RWPE1 (cell line): ENCODE measurements around the gene PGK1.
"Not testable (repeated sequence)": the region's sequence is repeated elsewhere in the genome, so short reads cannot be mapped to it uniquely, and the experiment has no call there.

Experiments
- CTCF ChIA-PET: fragments of 350-600 bp; sonication (Branson Sonifier 250); formaldehyde crosslinking; extraction: SDS; loops from one replicate; lab custom pipeline; 2021; lab: Yijun Ruan, JAX
- POLR2A ChIA-PET: fragments of 400-600 bp; formaldehyde crosslinking; extraction: SDS; loops from one replicate; lab custom pipeline; 2020; ENCODE audit warnings: antibody characterized with exemption; ENCODE audit not compliant: low non-redundant PET; lab: Yijun Ruan, JAX
- DNase-seq: peaks from one replicate; pipeline ENCODE4 v3.0.0; 2012; ENCODE audit warnings: low spot score
- H3K27ac ChIP-seq: fragments of 450-650 bp; 2 replicates; pipeline ENCODE4 v1.5.1; 2017
- TF ChIP-seq, protein P1 (sequence below): fragments of 450-650 bp; conservative IDR thresholded peaks from 2 replicates; pipeline ENCODE4 v1.5.1; 2017; ENCODE audit warnings: low read depth, mild to moderate bottlenecking

PGK1 gene

DNA sequence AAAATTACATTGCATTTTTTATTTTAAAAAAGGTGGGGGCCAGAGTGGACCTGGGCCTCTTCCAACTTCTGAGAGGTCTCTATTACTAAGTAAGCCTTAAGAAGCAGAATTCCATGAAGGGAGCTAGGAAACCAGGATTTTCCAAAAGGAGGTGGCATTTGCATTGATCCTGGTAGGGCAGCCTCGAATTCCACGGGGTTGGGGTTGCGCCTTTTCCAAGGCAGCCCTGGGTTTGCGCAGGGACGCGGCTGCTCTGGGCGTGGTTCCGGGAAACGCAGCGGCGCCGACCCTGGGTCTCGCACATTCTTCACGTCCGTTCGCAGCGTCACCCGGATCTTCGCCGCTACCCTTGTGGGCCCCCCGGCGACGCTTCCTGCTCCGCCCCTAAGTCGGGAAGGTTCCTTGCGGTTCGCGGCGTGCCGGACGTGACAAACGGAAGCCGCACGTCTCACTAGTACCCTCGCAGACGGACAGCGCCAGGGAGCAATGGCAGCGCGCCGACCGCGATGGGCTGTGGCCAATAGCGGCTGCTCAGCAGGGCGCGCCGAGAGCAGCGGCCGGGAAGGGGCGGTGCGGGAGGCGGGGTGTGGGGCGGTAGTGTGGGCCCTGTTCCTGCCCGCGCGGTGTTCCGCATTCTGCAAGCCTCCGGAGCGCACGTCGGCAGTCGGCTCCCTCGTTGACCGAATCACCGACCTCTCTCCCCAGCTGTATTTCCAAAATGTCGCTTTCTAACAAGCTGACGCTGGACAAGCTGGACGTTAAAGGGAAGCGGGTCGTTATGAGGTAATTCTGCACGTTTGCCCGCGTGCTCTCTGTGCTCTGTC is at the start of gene PGK1:
Gene PGK1 (plus strand): TSS at position 626 of the 824 bp plus-strand sequence. CDS start 93 bp downstream, at position 719.
- POLR2A ChIA-PET: no interaction called here
- CTCF ChIA-PET: no interaction called here

DNA sequence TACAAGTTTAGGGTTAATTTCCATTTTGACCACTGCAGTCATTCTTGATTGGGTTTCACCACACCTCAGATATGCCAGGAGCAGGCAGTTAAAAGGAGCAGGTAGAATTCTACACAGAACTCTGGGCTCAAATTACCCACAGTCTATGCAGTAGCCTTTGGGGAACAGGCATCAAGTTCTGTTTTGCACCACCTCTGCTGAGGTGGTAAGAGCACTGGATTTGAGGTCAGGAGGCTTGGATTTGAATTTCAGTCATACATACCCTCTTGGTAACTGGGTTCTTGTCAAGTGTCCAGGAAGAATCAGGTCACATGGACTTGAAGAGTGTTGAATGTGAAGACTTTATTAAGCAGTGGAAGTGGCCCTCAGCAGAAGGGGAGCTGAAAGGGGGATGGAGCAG is 40.4 kb upstream of the PGK1 start:
- CTCF ChIA-PET: no interaction called here
- TF ChIP-seq, protein P1, sequence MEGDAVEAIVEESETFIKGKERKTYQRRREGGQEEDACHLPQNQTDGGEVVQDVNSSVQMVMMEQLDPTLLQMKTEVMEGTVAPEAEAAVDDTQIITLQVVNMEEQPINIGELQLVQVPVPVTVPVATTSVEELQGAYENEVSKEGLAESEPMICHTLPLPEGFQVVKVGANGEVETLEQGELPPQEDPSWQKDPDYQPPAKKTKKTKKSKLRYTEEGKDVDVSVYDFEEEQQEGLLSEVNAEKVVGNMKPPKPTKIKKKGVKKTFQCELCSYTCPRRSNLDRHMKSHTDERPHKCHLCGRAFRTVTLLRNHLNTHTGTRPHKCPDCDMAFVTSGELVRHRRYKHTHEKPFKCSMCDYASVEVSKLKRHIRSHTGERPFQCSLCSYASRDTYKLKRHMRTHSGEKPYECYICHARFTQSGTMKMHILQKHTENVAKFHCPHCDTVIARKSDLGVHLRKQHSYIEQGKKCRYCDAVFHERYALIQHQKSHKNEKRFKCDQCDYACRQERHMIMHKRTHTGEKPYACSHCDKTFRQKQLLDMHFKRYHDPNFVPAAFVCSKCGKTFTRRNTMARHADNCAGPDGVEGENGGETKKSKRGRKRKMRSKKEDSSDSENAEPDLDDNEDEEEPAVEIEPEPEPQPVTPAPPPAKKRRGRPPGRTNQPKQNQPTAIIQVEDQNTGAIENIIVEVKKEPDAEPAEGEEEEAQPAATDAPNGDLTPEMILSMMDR: no peak
- POLR2A ChIA-PET: no interaction called here
- no peak overlapping the region for H3K27ac ChIP-seq
- DNase-seq: no peak

More for the DNA sequence above, at the start of gene PGK1:
- peak within 1 kb of the TSS; percentile 92 for H3K27ac ChIP-seq
- TF ChIP-seq, protein P1: no peak
- DNase-seq: peak; percentile 88

DNA sequence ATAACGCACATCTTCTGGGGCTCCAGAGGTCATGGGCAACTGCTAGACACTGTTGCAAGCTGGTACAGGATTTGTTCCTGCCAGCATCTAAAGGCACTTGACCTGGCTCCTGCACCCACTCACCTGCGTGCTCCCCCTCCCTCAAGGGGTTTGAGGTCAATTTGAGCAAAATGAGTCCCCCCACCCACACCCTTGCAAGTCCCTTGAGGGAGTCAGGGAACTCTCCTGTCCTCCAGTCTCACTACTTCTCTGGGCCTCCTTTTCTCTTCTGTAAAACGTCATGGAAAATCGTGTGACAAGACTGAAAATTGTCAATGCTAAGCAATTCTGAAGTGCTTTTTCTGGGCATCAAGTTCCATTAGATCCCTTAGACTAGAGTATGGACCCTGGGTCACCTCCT is 39.9 kb upstream of the PGK1 start:
- ChIA-PET CTCF (no interaction called here), POLR2A (no interaction called here)
- TF ChIP-seq, protein P1: no peak
- DNase-seq: no peak
- H3K27ac ChIP-seq: no peak overlapping the region

DNA sequence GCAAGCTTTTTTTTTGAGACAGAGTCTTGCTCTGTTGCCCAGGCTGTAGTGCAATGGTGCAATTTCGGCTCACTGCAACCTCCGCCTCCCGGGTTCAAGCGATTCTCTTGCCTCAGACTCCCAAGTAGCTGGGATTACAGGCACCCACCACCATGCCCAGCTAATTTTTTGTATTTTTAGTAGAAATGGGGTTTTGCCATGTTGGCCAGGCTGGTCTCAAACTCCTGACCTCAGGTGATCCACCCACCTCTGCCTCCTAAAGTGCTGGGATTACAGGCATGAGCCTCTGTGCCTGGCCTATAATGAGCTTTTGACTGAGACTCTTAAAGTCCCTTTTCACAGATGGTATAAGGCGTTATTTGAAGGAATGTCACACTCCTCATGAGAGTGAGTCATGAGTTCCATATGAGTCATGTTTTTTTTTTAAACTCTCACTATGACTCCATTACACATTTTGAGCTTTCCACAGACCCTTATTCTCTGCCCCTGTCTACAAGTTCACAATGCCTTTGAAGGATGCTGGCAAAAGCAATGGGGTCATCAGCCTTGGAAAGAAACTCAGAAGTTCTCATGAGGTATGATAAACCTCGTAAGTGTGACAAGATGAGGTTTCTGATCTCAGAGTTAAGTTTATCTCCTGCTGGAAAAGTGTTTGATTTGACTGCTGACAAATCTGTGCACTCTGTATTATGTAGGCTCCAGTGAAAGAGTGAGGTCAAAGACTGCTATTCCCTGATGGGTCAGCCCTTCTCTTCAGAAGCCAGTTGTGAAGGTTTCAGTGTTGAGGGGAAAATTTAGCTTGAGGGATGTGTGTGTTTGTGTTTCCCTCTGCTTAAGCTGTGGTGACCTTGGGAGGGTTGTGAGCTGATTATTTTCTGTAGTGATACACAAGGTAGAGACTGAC is 39.1 kb upstream of the PGK1 start:
- peak; percentile 42 for DNase-seq
- H3K27ac ChIP-seq, CTCF ChIA-PET, POLR2A ChIA-PET: not testable (repeated sequence)

DNA sequence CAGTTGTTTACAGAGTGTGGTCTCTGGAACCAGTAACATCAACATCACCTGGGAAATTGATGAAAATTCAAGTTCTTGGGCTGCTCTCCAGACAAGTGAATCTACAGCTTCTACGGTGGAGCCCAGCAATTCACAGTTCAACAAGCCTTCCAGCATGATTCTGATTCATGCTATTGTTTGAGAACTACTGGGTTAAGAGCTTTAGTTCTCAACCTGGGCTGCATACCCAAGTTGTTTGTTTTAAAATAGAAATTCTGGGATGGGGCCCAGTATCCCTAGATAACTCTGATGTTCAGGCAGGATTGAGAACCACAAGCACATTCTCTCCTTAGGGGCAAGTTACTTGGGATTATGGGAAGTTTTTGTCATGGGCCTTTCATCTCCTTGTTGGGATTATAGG is 37.9 kb upstream of the PGK1 start:
- no peak overlapping the region for H3K27ac ChIP-seq
- no peak for DNase-seq
- ChIA-PET CTCF (no interaction called here), POLR2A (no interaction called here)
- TF ChIP-seq, protein P1: no peak

DNA sequence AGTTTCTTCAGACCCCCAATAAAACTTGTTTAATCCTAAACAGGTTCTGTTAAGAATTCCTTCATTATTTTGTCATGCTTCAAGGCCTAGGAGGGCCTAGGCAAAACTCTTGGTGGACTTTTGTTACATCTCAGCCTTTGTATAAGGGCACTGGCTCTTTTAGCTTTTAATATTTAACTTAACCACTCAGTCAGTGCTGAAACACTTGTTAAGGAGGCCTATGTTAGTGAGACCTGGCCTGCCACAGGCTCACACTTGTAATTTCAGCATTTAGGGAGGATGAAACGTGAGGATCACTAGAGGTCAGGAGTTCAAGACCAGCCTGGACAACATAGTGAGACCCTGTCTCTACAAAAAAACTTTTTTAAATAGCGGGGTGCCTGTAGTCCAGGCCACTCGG is 32.7 kb upstream of the PGK1 start:
- POLR2A ChIA-PET: no interaction called here

DNA sequence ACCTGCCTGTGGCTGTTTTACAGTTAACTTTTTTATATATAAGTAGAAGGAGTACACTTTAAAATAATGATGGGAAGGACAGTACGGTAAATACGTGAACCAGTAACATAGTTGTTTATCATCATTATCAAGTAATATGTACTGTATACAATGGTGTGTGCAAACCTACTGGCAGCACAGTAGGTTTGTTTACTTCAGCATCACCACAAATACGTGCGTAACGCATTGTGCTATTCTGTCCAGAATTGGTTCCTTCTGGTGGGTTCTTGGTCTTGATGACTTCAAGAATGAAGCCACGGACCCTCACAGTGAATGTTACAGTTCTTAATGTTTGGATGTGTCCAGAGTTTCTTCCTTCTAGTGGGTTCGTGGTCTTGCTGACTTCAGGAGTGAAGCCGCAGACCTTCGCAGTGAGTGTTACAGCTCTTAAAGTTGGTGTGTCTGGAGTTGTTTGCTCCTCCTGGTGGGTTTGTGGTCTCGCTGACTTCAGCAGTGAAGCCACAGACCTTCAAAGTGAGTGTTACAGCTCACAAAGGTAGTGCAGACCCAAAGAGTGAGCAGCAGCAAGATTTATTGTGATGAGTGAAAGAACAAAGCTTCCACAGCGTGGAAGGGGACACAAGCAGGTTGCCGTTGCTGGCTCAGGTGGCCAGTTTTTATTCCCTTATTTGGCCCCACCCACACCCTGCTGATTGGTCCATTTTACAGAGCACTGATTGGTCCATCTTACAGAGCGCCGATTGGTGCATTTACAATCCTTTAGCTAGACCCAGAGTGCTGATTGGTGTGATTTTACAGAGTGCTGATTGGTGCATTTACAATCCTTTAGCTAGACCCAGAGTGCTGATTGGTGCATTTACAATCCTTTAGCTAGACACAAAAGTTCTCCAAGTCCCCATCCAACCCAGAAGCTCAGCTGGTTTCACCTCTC is 30.6 kb upstream of the PGK1 start:
- POLR2A ChIA-PET, DNase-seq, H3K27ac ChIP-seq: not testable (repeated sequence)
- CTCF ChIA-PET: interaction anchor here (0.6 kb wide), 1 partner anchor 1325 kb away, joined by 5 read pairs; no protein-coding TSS in a partner anchor

More for the DNA sequence above, 32.7 kb upstream of the PGK1 start:
- no peak overlapping the region for H3K27ac ChIP-seq
- CTCF ChIA-PET: no interaction called here
- DNase-seq: no peak
- TF ChIP-seq, protein P1: no peak
